GM23248 (cell line): ENCODE results near the gene OR7C2. TPM values are rescaled to one million over a fixed set of nuclear protein-coding genes. Genes with fewer than 3 reads are reported as not detected.

Experiments used
- DNase-seq: peaks from one replicate; pipeline ENCODE4 v3.0.0-alpha.2; 2015
- H2AFZ ChIP-seq: fragments of 200-600 bp; sonication (generic); 2 replicates; pipeline ENCODE4 v1.6.1; 2016; ENCODE audit warnings: antibody characterized with exemption
- H3F3A ChIP-seq: fragments of 200-600 bp; sonication (generic); 2 replicates; pipeline ENCODE4 v1.6.1; 2016; ENCODE audit warnings: mild to moderate bottlenecking, antibody characterized with exemption, mixed run types; ENCODE audit not compliant: insufficient read depth
- H3K27ac ChIP-seq: fragments of 200-600 bp; sonication (generic); 2 replicates; pipeline ENCODE4 v1.5.1; 2016; ENCODE audit warnings: mild to moderate bottlenecking
- H3K27me3 ChIP-seq: fragments of 200-600 bp; sonication (generic); replicated peaks from 2 replicates; pipeline ENCODE4 v1.6.1; 2016; ENCODE audit warnings: mild to moderate bottlenecking; ENCODE audit not compliant: insufficient read depth
- H3K36me3 ChIP-seq: fragments of 200-600 bp; sonication (generic); 2 replicates; pipeline ENCODE4 v1.6.1; 2016; ENCODE audit warnings: low read depth, mild to moderate bottlenecking
- H3K4me1 ChIP-seq: fragments of 200-600 bp; sonication (generic); 2 replicates; pipeline ENCODE4 v1.6.1; 2016; ENCODE audit warnings: mild to moderate bottlenecking; ENCODE audit not compliant: insufficient read depth
- H3K4me2 ChIP-seq: fragments of 200-600 bp; sonication (generic); one replicate; pipeline ENCODE4 v1.6.1; 2016; ENCODE audit warnings: mild to moderate bottlenecking; ENCODE audit not compliant: unreplicated experiment
- H3K4me3 ChIP-seq: fragments of 200-600 bp; sonication (generic); 2 replicates; pipeline ENCODE4 v1.5.1; 2016; ENCODE audit warnings: mild to moderate bottlenecking
- H3K79me2 ChIP-seq: fragments of 200-600 bp; sonication (generic); 2 replicates; pipeline ENCODE4 v1.6.1; 2016; ENCODE audit warnings: mild to moderate bottlenecking; ENCODE audit not compliant: insufficient read depth
- H3K9ac ChIP-seq: fragments of 200-600 bp; sonication (generic); 2 replicates; pipeline ENCODE4 v1.6.1; 2016; ENCODE audit warnings: mild to moderate bottlenecking
- H3K9me2 ChIP-seq: fragments of 200-600 bp; sonication (generic); 2 replicates; pipeline ENCODE4 v1.6.1; 2016; ENCODE audit warnings: mixed run types, mild to moderate bottlenecking, moderate library complexity; ENCODE audit not compliant: insufficient read depth
- H3K9me3 ChIP-seq: fragments of 200-600 bp; sonication (generic); one replicate; pipeline ENCODE4 v1.6.1; 2017; ENCODE audit warnings: low read depth
- H4K20me1 ChIP-seq: fragments of 200-600 bp; sonication (generic); 2 replicates; pipeline ENCODE4 v1.6.0; 2016; ENCODE audit not compliant: insufficient read depth
- EZH2 ChIP-seq: fragments of 200-600 bp; sonication (generic); IDR thresholded peaks from 2 replicates; pipeline ENCODE4 v1.6.1; 2018; ENCODE audit warnings: antibody characterized with exemption, mild to moderate bottlenecking; ENCODE audit not compliant: insufficient read depth, poor library complexity, severe bottlenecking
- EZH2phosphoT487 ChIP-seq: fragments of 200-600 bp; sonication (generic); IDR thresholded peaks from 2 replicates; pipeline ENCODE4 v1.6.1; 2018; ENCODE audit warnings: antibody characterized with exemption, moderate library complexity, mild to moderate bottlenecking, low read depth; ENCODE audit not compliant: insufficient read depth
- WGBS, 2 experiments: methylation state at CpG; one replicate each; pipeline ENCODE4 v1.1.6; 2015 to 2017; ENCODE audit warnings: low lambda C conversion rate in 2 of 2, low coverage in 1 of 2; ENCODE audit errors: missing lambda C conversion rate in 2 of 2; 5-methylcytosine and 5-hydroxymethylcytosine counted together
- in situ Hi-C: fragments of 300-500 bp; cut with MboI; formaldehyde crosslinking; loops from 2 replicates; pipeline ENCODE4 v1.15.0; 2020
- polyA plus RNA-seq: library from polyadenylated mRNA; unstranded; fragments of >200 nt; fragmentation: Nextera tagmentation; extraction: Ambion mirVana; gene quantifications from 2 replicates; pipeline ENCODE4 v1.2.1, GENCODE V29; 2016
- total RNA-seq: library from RNA; depleted of rRNA; stranded (reverse); fragments of >200 nt; shearing (Covaris generic); gene quantifications from 2 replicates; pipeline ENCODE4 v1.2.3, GENCODE V29; 2014

The OR7C2 gene
- total and polyA plus RNA-seq, 2 experiments from 2014 or later: not detected

GRCh38 chr19:14972676-14973075, 31.4 kb downstream of the OR7C2 start:
- Histone ChIP-seq H3K9ac (no peak overlapping the region), H3K4me2 (no peak overlapping the region), H3K79me2 (no peaks in the 10 kb centered on the region), H3K4me1 (no peaks in the 10 kb centered on the region), H4K20me1 (no peaks in the 10 kb centered on the region), H3K36me3 (no peaks in the 10 kb centered on the region), H3K9me3 (no peaks in the 10 kb centered on the region), H3K27me3 (0 out of 2 replicates have a peak, but pooled peaks cover 2% of the 10 kb centered on the region), H3K4me3 (no peak overlapping the region), H3F3A (no peaks in the 10 kb centered on the region), H2AFZ (no peak overlapping the region), H3K27ac (no peak overlapping the region), H3K9me2 (no peaks in the 10 kb centered on the region)
- in situ Hi-C loops: no loop called here
- no peak for DNase-seq
- 52 to 66% methylated on average over 26 to 27 of the region's 27 CpGs for WGBS, 2 experiments
- TF ChIP-seq EZH2 (no peak), EZH2phosphoT487 (no peak)

- Histone ChIP-seq H3K27me3 (0 out of 2 replicates have a peak, but pooled peaks cover 7% of the 10 kb centered on the region), H4K20me1 (no peaks in the 10 kb centered on the region), H2AFZ (no peak overlapping the region), H3K9me2 (no peaks in the 10 kb centered on the region), H3K4me2 (no peak overlapping the region), H3K4me1 (no peaks in the 10 kb centered on the region), H3K36me3 (no peaks in the 10 kb centered on the region), H3K79me2 (no peaks in the 10 kb centered on the region), H3K27ac (no peak overlapping the region), H3F3A (no peaks in the 10 kb centered on the region), H3K9ac (no peak overlapping the region), H3K9me3 (no peaks in the 10 kb centered on the region), H3K4me3 (no peak overlapping the region)
- in situ Hi-C loops: no loop called here
- DNase-seq: no peak
- 27 to 33% methylated on average over 4 of the region's 4 CpGs for WGBS, 2 experiments
- no peak for TF ChIP-seq EZH2phosphoT487
- no peak for TF ChIP-seq EZH2
These were observed 33.2 kb downstream of the OR7C2 start for GRCh38 chr19:14974488-14974887.

GRCh38 chr19:14977128-14977527, 35.8 kb downstream of the OR7C2 start:
- WGBS, 2 experiments: 43 to 45% methylated on average over 5 of the region's 5 CpGs
- no peaks in the 10 kb centered on the region for H3K9me2 ChIP-seq
- peaks cover 26% of the 10 kb centered on the region for H3K27me3 ChIP-seq
- no peak overlapping the region for H3K4me3 ChIP-seq
- no peaks in the 10 kb centered on the region for H3K79me2 ChIP-seq
- in situ Hi-C loops: no loop called here
- H3K9me3 ChIP-seq: no peaks in the 10 kb centered on the region
- no peaks in the 10 kb centered on the region for H3K4me1 ChIP-seq
- TF ChIP-seq EZH2: no peak
- H3K36me3 ChIP-seq: no peaks in the 10 kb centered on the region
- H3F3A ChIP-seq: no peaks in the 10 kb centered on the region
- no peak overlapping the region for H3K27ac ChIP-seq
- H2AFZ ChIP-seq: no peak overlapping the region
- no peaks in the 10 kb centered on the region for H4K20me1 ChIP-seq
- H3K9ac ChIP-seq: no peak overlapping the region
- DNase-seq: no peak
- H3K4me2 ChIP-seq: no peak overlapping the region

GRCh38 chr19:14978161-14978776, 37.0 kb downstream of the OR7C2 start:
- TF ChIP-seq EZH2 (no peak), EZH2phosphoT487 (no peak)
- no peak overlapping the region for H3K4me3 ChIP-seq
- no peak overlapping the region for H3K4me2 ChIP-seq
- H3K27me3 ChIP-seq: peaks cover 32% of the 10 kb centered on the region
- 18 to 19% methylated on average over 6 of the region's 6 CpGs for WGBS, 2 experiments
- H3F3A ChIP-seq: no peaks in the 10 kb centered on the region
- H3K9me3 ChIP-seq: no peaks in the 10 kb centered on the region
- no peaks in the 10 kb centered on the region for H3K4me1 ChIP-seq
- in situ Hi-C loops: no loop called here
- no peak overlapping the region for H2AFZ ChIP-seq
- no peak overlapping the region for H3K27ac ChIP-seq
- no peaks in the 10 kb centered on the region for H3K9me2 ChIP-seq
- H3K79me2 ChIP-seq: no peaks in the 10 kb centered on the region
- no peaks in the 10 kb centered on the region for H4K20me1 ChIP-seq
- no peak for DNase-seq
- H3K36me3 ChIP-seq: no peaks in the 10 kb centered on the region
- H3K9ac ChIP-seq: no peak overlapping the region
